Fibroblast of lung (primary cell): ENCODE data around the gene STK32C. TPM values are rescaled to one million over a fixed set of nuclear protein-coding genes. Genes with fewer than 3 reads are reported as not detected.

ENCODE experiments used
- DNase-seq, 2 donors: peaks; one replicate each; pipeline versions ENCODE4 v3.0.0 to v3.0.0-alpha.2; 2010; ENCODE audit warnings: low read depth in 2 of 2
- H2AFZ ChIP-seq: 2 replicates; pipeline ENCODE4 v1.5.1; 2012; ENCODE audit warnings: low read length, control low read depth, inconsistent platforms
- H3K27ac ChIP-seq: 2 replicates; pipeline ENCODE4 v1.5.1; 2011; ENCODE audit warnings: low read length, control low read depth; ENCODE audit not compliant: insufficient read depth
- H3K27me3 ChIP-seq: 2 replicates; pipeline ENCODE4 v1.5.1; 2011; ENCODE audit warnings: mild to moderate bottlenecking, low read length; ENCODE audit not compliant: control insufficient read depth, insufficient read depth
- H3K36me3 ChIP-seq: 2 replicates; pipeline ENCODE4 v1.5.1; 2011; ENCODE audit warnings: low read length; ENCODE audit not compliant: control insufficient read depth, insufficient read depth
- H3K4me1 ChIP-seq: 2 replicates; pipeline ENCODE4 v1.5.1; 2011; ENCODE audit warnings: low read length; ENCODE audit not compliant: control insufficient read depth, insufficient read depth; ENCODE audit errors: extremely low read depth
- H3K4me2 ChIP-seq: 2 replicates; pipeline ENCODE4 v1.5.1; 2011; ENCODE audit warnings: low read length, control low read depth; ENCODE audit not compliant: insufficient read depth; ENCODE audit errors: extremely low read depth
- H3K4me3 ChIP-seq, 4 experiments: fragments of 200-600 bp in 1 of 4; sonication (generic) in 1 of 4; replicated peaks in 1 of 4; 2 replicates each; pipeline ENCODE4 v1.5.1; 2011 to 2016; ENCODE audit warnings: low read length in 4 of 4, low read depth in 3 of 4, mild to moderate bottlenecking in 3 of 4, control low read depth in 2 of 4, inconsistent platforms in 1 of 4, mixed read lengths in 1 of 4; ENCODE audit not compliant: insufficient read depth in 1 of 4; ENCODE audit errors: control extremely low read depth in 1 of 4
- H3K79me2 ChIP-seq: 2 replicates; pipeline ENCODE4 v1.5.1; 2012; ENCODE audit warnings: mild to moderate bottlenecking, low read length, inconsistent platforms; ENCODE audit not compliant: control insufficient read depth, insufficient read depth
- H3K9ac ChIP-seq: 2 replicates; pipeline ENCODE4 v1.5.1; 2011; ENCODE audit warnings: mild to moderate bottlenecking, low read length, control low read depth; ENCODE audit not compliant: insufficient read depth
- H3K9me3 ChIP-seq: 2 replicates; pipeline ENCODE4 v1.5.1; 2012; ENCODE audit warnings: low read depth, low read length; ENCODE audit not compliant: control insufficient read depth, insufficient read depth
- H4K20me1 ChIP-seq: 2 replicates; pipeline ENCODE4 v1.5.1; 2011; ENCODE audit warnings: low read length; ENCODE audit not compliant: control insufficient read depth, insufficient read depth; ENCODE audit errors: extremely low read depth
- CTCF ChIP-seq, 2 donors: IDR thresholded peaks in 1 of 2; conservative IDR thresholded peaks in 1 of 2; 1 replicate in 1 of 2; 2 replicates in 1 of 2; pipeline ENCODE4 v1.5.1; 2011 to 2012; ENCODE audit warnings: low read length in 2 of 2, control low read depth in 1 of 2, inconsistent platforms in 1 of 2, low read depth in 1 of 2, mild to moderate bottlenecking in 1 of 2
- EZH2 ChIP-seq: IDR thresholded peaks from 2 replicates; pipeline ENCODE4 v1.5.1; 2012; ENCODE audit warnings: low read length, control low read depth, mild to moderate bottlenecking; ENCODE audit errors: missing control alignments
- polyA plus RNA-seq, 2 donors: library from polyadenylated mRNA; depleted of rRNA in 1 of 2; stranded (reverse) in 1 of 2; unstranded in 1 of 2; fragments of >200 nt; gene quantifications; 2 replicates each; pipeline ENCODE4 v1.2.1, GENCODE V29; 2011 to 2012; ENCODE audit warnings: missing spikeins in 1 of 2
- total RNA-seq: library from RNA; depleted of rRNA; stranded (reverse); fragments of >200 nt; gene quantifications from 2 replicates; pipeline ENCODE4 v1.2.1, GENCODE V29; 2014

STK32C gene
- total and polyA plus RNA-seq, 2 donors (not counting 1 experiment from before 2014, with no cell fraction given) = 4.4 to 21.5 TPM

DNA sequence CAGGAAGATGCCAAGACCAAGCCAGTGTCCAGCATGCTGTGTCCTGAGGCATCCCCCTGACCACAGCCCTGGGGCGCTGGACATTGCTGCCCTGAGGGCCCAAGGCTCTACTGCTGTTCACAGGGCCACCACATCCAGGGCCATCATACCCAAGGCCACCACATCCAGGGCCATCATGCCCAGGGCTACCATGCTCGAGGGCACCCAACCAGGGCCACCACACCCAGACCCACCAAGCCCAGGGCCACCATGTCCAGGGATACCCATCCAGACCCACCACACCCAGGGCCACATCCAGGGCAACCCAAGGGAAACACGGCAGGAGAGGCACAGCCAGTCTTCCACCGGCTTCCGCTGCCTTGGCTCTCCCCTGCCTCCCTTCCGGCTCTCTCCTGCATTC is 17.1 kb downstream of the STK32C start:
- no peaks in the 10 kb centered on the region for H4K20me1 ChIP-seq
- H3K27me3 ChIP-seq = no peaks in the 10 kb centered on the region
- H3K9ac ChIP-seq = no peak overlapping the region
- H3K4me1 ChIP-seq = no peaks in the 10 kb centered on the region
- H3K27ac ChIP-seq = no peak overlapping the region
- no peak for DNase-seq
- H3K9me3 ChIP-seq = no peaks in the 10 kb centered on the region
- no peak overlapping the region for H3K4me2 ChIP-seq
- no peaks in the 10 kb centered on the region for H3K79me2 ChIP-seq
- no peak overlapping the region for H3K4me3 ChIP-seq
- H3K36me3 ChIP-seq = no peaks in the 10 kb centered on the region
- no peak overlapping the region for H2AFZ ChIP-seq
- TF ChIP-seq EZH2 (no peak), CTCF (conservative IDR thresholded peaks at IDR 0.05 in 1 of 2, IDR thresholded peaks at IDR 0.05 in 1 of 2; ENCODE audit: low read depth in 1 of 2, low read length in 2 of 2) (no peak)

DNA sequence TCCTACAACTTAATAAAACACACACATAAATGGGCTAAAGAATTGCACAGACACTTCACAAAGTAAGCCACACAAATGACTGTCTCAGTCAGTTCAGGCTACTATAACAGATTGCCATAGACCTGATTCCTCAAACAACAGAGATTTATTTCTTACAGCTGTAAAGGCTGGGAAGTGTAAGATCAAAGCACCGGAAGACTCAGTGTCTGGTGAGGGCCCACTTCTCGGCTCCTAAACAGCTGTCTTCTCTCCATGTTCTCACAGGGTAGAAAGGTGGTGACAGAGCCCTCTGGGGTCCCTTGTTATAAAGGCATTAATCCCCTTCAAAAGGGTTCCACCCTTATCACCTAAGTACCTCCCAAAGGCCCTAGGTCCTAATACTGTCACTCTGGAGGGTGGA is 18.3 kb downstream of the STK32C start:
- H3K27me3 ChIP-seq = no peaks in the 10 kb centered on the region
- no peak for TF ChIP-seq EZH2
- TF ChIP-seq CTCF (conservative IDR thresholded peaks at IDR 0.05 in 1 of 2, IDR thresholded peaks at IDR 0.05 in 1 of 2; ENCODE audit: low read depth in 1 of 2, low read length in 2 of 2) = no peak
- no peaks in the 10 kb centered on the region for H4K20me1 ChIP-seq

DNA sequence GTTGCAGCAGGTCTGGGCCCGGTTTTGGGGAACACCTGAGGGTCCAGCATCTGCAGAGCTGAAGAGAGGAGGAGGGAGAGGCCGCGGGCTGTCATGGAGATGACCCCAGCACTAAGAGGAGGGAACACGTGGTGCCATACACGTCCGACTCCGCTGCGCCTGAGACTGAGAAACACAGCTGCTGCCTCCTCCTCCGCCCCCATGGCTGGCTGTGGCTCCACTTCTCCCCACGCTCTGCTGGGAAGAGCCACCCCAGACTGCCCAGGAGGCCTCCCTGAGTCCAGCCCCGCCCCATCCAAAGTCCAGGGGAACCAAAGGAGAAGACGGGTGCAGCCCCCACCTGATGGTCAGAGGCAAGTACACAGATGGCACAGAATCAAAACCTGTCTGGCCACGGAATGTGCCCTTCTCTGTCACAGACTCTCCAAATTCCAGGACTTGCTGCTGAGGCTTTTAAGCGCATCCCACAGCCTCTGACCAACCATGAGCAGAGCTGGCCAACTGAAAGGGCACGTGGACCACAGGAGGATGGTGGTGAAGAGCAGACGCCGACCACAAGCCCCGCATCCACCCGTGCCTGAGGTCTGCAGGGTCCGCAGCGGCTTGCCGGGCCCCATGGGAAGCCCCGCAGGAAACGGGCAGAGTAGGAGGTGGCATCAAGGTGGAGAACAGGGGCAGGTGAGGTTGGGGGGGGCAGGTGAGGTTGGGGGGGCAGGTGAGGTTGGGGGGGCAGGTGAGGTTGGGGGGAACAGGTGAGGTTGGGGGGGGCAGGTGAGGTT is 24.0 kb downstream of the STK32C start:
- Histone ChIP-seq H3K9ac (no peak overlapping the region), H4K20me1 (no peaks in the 10 kb centered on the region), H3K36me3 (no peaks in the 10 kb centered on the region), H3K4me2 (no peak overlapping the region), H3K27me3 (peaks cover 8% of the 10 kb centered on the region), H2AFZ (no peak overlapping the region), H3K4me3 (no peak overlapping the region), H3K27ac (no peak overlapping the region), H3K9me3 (no peaks in the 10 kb centered on the region), H3K4me1 (no peaks in the 10 kb centered on the region), H3K79me2 (no peaks in the 10 kb centered on the region)
- no peak for DNase-seq
- no peak for TF ChIP-seq EZH2
- TF ChIP-seq CTCF (conservative IDR thresholded peaks at IDR 0.05 in 1 of 2, IDR thresholded peaks at IDR 0.05 in 1 of 2; ENCODE audit: low read depth in 1 of 2, low read length in 2 of 2) = no peak

More for the DNA sequence above, 18.3 kb downstream of the STK32C start:
- no peaks in the 10 kb centered on the region for H3K4me1 ChIP-seq
- no peak overlapping the region for H3K4me3 ChIP-seq
- H3K9me3 ChIP-seq = no peaks in the 10 kb centered on the region
- H2AFZ ChIP-seq = no peak overlapping the region
- no peak overlapping the region for H3K27ac ChIP-seq
- H3K4me2 ChIP-seq = no peak overlapping the region
- no peaks in the 10 kb centered on the region for H3K79me2 ChIP-seq
- no peak for DNase-seq
- H3K36me3 ChIP-seq = no peaks in the 10 kb centered on the region
- H3K9ac ChIP-seq = no peak overlapping the region
